OCI-LY7 (cell line): ENCODE data around the gene KLHL3. TPM values are rescaled to one million over a fixed set of nuclear protein-coding genes. Genes with fewer than 3 reads are reported as not detected.

Source experiments
- BruUV-seq: library from RNA; stranded (reverse); fragments of 400-500 nt; replicated peaks from 2 replicates; lab custom pipeline; 2021; lab: Mats Ljungman, UMichigan
- CTCF ChIA-PET: fragments of 300-600 bp; sonication (Branson Sonifier 250); formaldehyde crosslinking; loops from one replicate; lab custom pipeline; 2022; ENCODE audit warnings: antibody characterized with exemption; ENCODE audit not compliant: unreplicated experiment; lab: Charles Lee
- POLR2A ChIA-PET: fragments of 300-600 bp; sonication (Branson Sonifier 250); formaldehyde crosslinking; loops from one replicate; lab custom pipeline; 2022; ENCODE audit warnings: antibody characterized with exemption; lab: Charles Lee
- DNase-seq: peaks from one replicate; pipeline ENCODE4 v3.0.0-alpha.2; 2015; ENCODE audit warnings: low spot score
- H2AFZ ChIP-seq: fragments of 200-600 bp; sonication (generic), shearing (Covaris generic); 2 replicates; pipeline ENCODE4 v1.6.1; 2014; ENCODE audit warnings: mild to moderate bottlenecking, antibody characterized with exemption, low read length, moderate library complexity
- H3K27ac ChIP-seq: fragments of 200-600 bp; sonication (generic); 2 replicates; pipeline ENCODE4 v1.5.1; 2014; ENCODE audit warnings: mixed run types, low read depth, mild to moderate bottlenecking, moderate library complexity, low read length, inconsistent platforms; ENCODE audit not compliant: poor library complexity, severe bottlenecking
- H3K36me3 ChIP-seq: fragments of 200-600 bp; sonication (generic); 2 replicates; pipeline ENCODE4 v1.6.1; 2014; ENCODE audit warnings: mild to moderate bottlenecking, antibody characterized with exemption, low read length, moderate library complexity, mixed read lengths; ENCODE audit not compliant: insufficient read depth
- H3K4me1 ChIP-seq: fragments of 200-600 bp; sonication (generic); 2 replicates; pipeline ENCODE4 v1.5.1; 2014; ENCODE audit warnings: mild to moderate bottlenecking, low read length; ENCODE audit not compliant: insufficient read depth, poor library complexity, severe bottlenecking
- H3K4me2 ChIP-seq: fragments of 200-600 bp; sonication (generic); 2 replicates; pipeline ENCODE4 v1.6.1; 2014; ENCODE audit warnings: mild to moderate bottlenecking, low read length
- H3K4me3 ChIP-seq: fragments of 200-600 bp; sonication (generic); 2 replicates; pipeline ENCODE4 v1.5.1; 2014; ENCODE audit warnings: mild to moderate bottlenecking, low read depth, low read length; ENCODE audit not compliant: poor library complexity, severe bottlenecking
- H3K79me2 ChIP-seq: fragments of 200-600 bp; sonication (generic); 2 replicates; pipeline ENCODE4 v1.6.1; 2016; ENCODE audit warnings: low read depth, mild to moderate bottlenecking, low read length, moderate library complexity, mixed read lengths; ENCODE audit not compliant: insufficient read depth
- H3K9me2 ChIP-seq: fragments of 200-600 bp; sonication (generic); 2 replicates; pipeline ENCODE4 v1.6.1; 2016; ENCODE audit warnings: mild to moderate bottlenecking, low read length, mixed read lengths; ENCODE audit not compliant: insufficient read depth
- H3K9me3 ChIP-seq: fragments of 200-600 bp; sonication (generic); 2 replicates; pipeline ENCODE4 v1.6.1; 2014; ENCODE audit warnings: mild to moderate bottlenecking, mixed run types, low read length, mixed read lengths
- H4K20me1 ChIP-seq: fragments of 200-600 bp; sonication (generic); 2 replicates; pipeline ENCODE4 v1.6.1; 2014; ENCODE audit warnings: mild to moderate bottlenecking, antibody characterized with exemption, low read length, moderate library complexity, mixed read lengths; ENCODE audit not compliant: insufficient read depth
- CTCF ChIP-seq: fragments of 200-600 bp; sonication (generic); conservative IDR thresholded peaks from 2 replicates; pipeline ENCODE4 v1.5.1; 2014; ENCODE audit warnings: mild to moderate bottlenecking, antibody characterized with exemption, low read length, moderate library complexity, mixed read lengths
- EZH2phosphoT487 ChIP-seq: fragments of 200-600 bp; sonication (generic); IDR thresholded peaks from 2 replicates; pipeline ENCODE4 v1.6.1; 2018; ENCODE audit warnings: low read depth, borderline replicate concordance, mild to moderate bottlenecking, mixed run types, antibody characterized with exemption, low read length, moderate library complexity, mixed read lengths
- intact Hi-C: fragments of 100-400 bp; cut with micrococcal nuclease; formaldehyde crosslinking; loops from one replicate; pipeline ENCODE4 v1.10.0; 2022; ENCODE audit not compliant: unreplicated experiment
- total RNA-seq, 2 experiments: library from RNA; depleted of rRNA in 1 of 2; stranded (reverse); fragments of >200 nt in 1 of 2; shearing (Covaris generic) in 1 of 2; gene quantifications; 2 replicates each; pipeline ENCODE4 v1.2.3, GENCODE V29; 2014 to 2022

The KLHL3 gene
- total RNA-seq, 2 experiments from 2014 or later: 0.28 to 6.2 TPM

GRCh38 chr5:137600721-137601360, 135.0 kb downstream of the KLHL3 start:
- no peak overlapping the region for H3K27ac ChIP-seq
- no peaks in the 10 kb centered on the region for H3K79me2 ChIP-seq
- no peaks in the 10 kb centered on the region for H3K9me2 ChIP-seq
- CTCF ChIA-PET: no interaction called here
- no peaks in the 10 kb centered on the region for H3K4me1 ChIP-seq
- H2AFZ ChIP-seq: no peak overlapping the region
- H3K4me3 ChIP-seq: no peak overlapping the region
- no peaks in the 10 kb centered on the region for H4K20me1 ChIP-seq
- intact Hi-C loops: no loop called here
- H3K36me3 ChIP-seq: no peaks in the 10 kb centered on the region
- no peaks in the 10 kb centered on the region for H3K9me3 ChIP-seq
- BruUV-seq: no TSS peak
- DNase-seq: no peak
- TF ChIP-seq EZH2phosphoT487 (no peak), CTCF (no peak)
- H3K4me2 ChIP-seq: no peak overlapping the region
- POLR2A ChIA-PET: no interaction called here

- CTCF ChIA-PET: no interaction called here
- H3K4me3 ChIP-seq: no peak overlapping the region
- no peaks in the 10 kb centered on the region for H3K4me1 ChIP-seq
- no peak for DNase-seq
- no peak overlapping the region for H3K27ac ChIP-seq
- intact Hi-C loops: no loop called here
- BruUV-seq: no TSS peak
- H3K9me3 ChIP-seq: no peaks in the 10 kb centered on the region
- no peaks in the 10 kb centered on the region for H3K9me2 ChIP-seq
- no peaks in the 10 kb centered on the region for H3K79me2 ChIP-seq
- no peak for TF ChIP-seq CTCF
- TF ChIP-seq EZH2phosphoT487: no peak
- H3K36me3 ChIP-seq: no peaks in the 10 kb centered on the region
- H4K20me1 ChIP-seq: no peaks in the 10 kb centered on the region
- no peak overlapping the region for H3K4me2 ChIP-seq
- POLR2A ChIA-PET: no interaction called here
- no peak overlapping the region for H2AFZ ChIP-seq
Measured at GRCh38 chr5:137599457-137599856, 136.4 kb downstream of the KLHL3 start.

DNA sequence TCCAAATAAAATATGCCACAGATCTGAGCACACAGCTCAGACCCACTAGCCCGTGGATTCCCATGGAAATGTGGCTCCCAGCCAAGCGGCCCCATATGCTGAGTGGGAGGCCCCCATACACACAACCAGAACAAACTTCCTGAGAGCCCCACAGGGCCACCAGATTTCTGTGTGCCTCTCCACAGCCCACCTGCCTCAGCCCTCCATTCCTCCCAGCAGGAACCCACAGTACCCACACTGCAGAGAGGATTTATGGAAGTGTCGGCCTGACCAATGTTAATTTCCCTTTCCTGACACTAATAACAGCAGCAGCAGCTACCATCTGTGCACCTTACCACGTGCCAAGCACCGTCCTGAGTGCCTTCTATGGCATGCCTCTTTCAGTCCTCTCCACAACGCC, 137.5 kb downstream of the KLHL3 start:
- Histone ChIP-seq H3K4me1 (no peaks in the 10 kb centered on the region), H3K4me3 (no peak overlapping the region), H3K9me2 (no peaks in the 10 kb centered on the region), H3K4me2 (no peak overlapping the region), H3K9me3 (no peaks in the 10 kb centered on the region), H4K20me1 (no peaks in the 10 kb centered on the region), H2AFZ (no peak overlapping the region), H3K27ac (no peak overlapping the region), H3K79me2 (no peaks in the 10 kb centered on the region), H3K36me3 (no peaks in the 10 kb centered on the region)
- CTCF ChIA-PET: no interaction called here
- POLR2A ChIA-PET: no interaction called here
- intact Hi-C loops: no loop called here
- TF ChIP-seq EZH2phosphoT487: no peak
- no peak for TF ChIP-seq CTCF
- no peak for DNase-seq
- no TSS peak for BruUV-seq
